Measurements from ENCODE around the gene CIDEC. TPM values are rescaled to one million over a fixed set of nuclear protein-coding genes. Genes with fewer than 3 reads are reported as not detected.
A peak's percentile ranks its signal among the peaks of the same experiment; 100 is the strongest.

Gene CIDEC
- total RNA-seq, 2 experiments from 2014 or later: not detected

DNA sequence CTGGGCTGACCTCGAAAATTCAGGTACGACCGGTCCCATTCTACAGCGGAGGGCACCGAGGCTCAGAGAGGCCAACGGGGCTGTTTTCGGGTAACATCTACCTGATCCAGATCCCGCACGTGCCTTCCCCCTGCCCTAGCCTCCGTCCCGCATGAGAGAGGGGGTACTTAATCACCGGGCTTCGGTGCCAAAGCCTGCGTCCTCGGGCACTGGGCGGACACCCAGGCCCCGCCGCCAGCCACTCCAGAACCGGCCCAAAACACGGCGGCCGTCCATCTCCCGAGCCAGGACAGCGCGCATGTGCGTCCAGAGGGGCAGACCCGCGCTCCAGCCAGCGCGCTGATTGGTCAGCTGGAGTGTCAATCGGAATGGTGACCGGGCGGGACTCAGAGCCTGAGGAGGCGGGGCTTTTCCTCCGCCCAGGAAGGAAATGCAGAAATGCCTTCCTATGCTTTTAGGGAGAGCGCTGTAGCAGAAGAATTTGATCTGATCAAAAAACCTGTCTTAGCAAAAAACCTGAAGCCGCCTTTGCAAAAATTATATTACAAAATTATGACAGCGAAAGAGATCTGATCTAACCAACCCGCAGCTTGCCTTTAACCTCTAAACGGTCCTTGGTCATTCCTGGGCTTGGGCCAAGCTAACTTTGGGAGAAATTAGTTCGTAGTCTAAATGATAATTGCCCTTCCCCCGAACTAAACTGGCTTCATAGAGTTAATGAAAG is 36.2 kb downstream of the CIDEC start, which contains the start of gene RPUSD3:
TSS of gene RPUSD3 (minus strand) at position 294 of the 724 bp plus-strand sequence. CDS start at position 276, 18 bp downstream.
- peak within 1 kb of the TSS; percentile 85 for H3K4me3 ChIP-seq (ENCODE audit: low read depth, low read length, poor library complexity, severe bottlenecking)
- ChIA-PET CTCF (ENCODE audit: unreplicated experiment) (interaction anchor here (1.6 kb wide), 1 partner anchor 35 kb away, joined by 3 read pairs; no protein-coding TSS in a partner anchor), POLR2A (interaction anchor here (0.8 kb wide), 2 partner anchors 10 to 88 kb away, joined by 3 to 4 read pairs; no protein-coding TSS in a partner anchor)
- H3K27ac ChIP-seq (ENCODE audit: low read depth, low read length, poor library complexity, severe bottlenecking): peak within 1 kb of the TSS; percentile 15
- peak; percentile 95 for DNase-seq (ENCODE audit: low spot score)
- H3K4me2 ChIP-seq (ENCODE audit: low read length): peak within 1 kb of the TSS; percentile 78
- H2AFZ ChIP-seq (ENCODE audit: low read length): peak within 1 kb of the TSS; percentile 99
- H3K9me2 ChIP-seq (ENCODE audit: insufficient read depth, low read length): no peaks in the 10 kb centered on the region
- BruUV-seq (replicated peaks): no TSS peak
- peaks cover 32% of the 10 kb centered on the region for H3K36me3 ChIP-seq (ENCODE audit: insufficient read depth, low read length)
- TF ChIP-seq EZH2phosphoT487 (IDR thresholded peaks at IDR 0.05; ENCODE audit: borderline replicate concordance, low read depth, low read length): no peak
- TF ChIP-seq, protein P1, sequence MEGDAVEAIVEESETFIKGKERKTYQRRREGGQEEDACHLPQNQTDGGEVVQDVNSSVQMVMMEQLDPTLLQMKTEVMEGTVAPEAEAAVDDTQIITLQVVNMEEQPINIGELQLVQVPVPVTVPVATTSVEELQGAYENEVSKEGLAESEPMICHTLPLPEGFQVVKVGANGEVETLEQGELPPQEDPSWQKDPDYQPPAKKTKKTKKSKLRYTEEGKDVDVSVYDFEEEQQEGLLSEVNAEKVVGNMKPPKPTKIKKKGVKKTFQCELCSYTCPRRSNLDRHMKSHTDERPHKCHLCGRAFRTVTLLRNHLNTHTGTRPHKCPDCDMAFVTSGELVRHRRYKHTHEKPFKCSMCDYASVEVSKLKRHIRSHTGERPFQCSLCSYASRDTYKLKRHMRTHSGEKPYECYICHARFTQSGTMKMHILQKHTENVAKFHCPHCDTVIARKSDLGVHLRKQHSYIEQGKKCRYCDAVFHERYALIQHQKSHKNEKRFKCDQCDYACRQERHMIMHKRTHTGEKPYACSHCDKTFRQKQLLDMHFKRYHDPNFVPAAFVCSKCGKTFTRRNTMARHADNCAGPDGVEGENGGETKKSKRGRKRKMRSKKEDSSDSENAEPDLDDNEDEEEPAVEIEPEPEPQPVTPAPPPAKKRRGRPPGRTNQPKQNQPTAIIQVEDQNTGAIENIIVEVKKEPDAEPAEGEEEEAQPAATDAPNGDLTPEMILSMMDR (conservative IDR thresholded peaks at IDR 0.05; ENCODE audit: low read length): no peak
- no peaks in the 10 kb centered on the region for H3K9me3 ChIP-seq (ENCODE audit: low read length)
- peaks cover 16% of the 10 kb centered on the region for H3K4me1 ChIP-seq (ENCODE audit: insufficient read depth, low read length, poor library complexity, severe bottlenecking)
- H4K20me1 ChIP-seq (ENCODE audit: insufficient read depth, low read length): no peaks in the 10 kb centered on the region
- no peaks in the 10 kb centered on the region; the same call in 1 of the 2 replicates for H3K79me2 ChIP-seq (ENCODE audit: insufficient read depth, low read depth, low read length)
- intact Hi-C loops (cut with micrococcal nuclease; ENCODE audit: unreplicated experiment): loop anchor here (5.0 kb wide), 2 partner anchors 88 to 478 kb away; partner anchors contain the start of genes CRELD1 and SEC13

DNA sequence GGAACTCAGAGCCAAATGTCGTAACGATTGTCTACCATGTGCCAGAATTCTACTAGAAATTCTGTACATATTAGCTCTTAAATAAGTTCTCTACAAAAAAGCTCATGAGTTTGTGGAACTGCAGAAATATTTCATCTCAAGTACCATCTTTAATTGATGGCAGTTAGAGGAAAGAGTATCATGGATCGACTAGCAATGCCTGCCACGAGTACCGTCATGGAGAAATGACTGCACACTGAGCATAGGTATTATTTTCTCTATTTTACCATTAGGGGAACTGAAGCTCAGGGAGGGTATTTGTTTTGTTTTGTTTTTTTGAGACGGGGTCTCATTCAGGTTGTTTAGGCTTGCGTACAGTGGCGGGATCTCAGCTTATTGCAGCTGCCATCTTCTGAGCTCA is 39.0 kb downstream of the CIDEC start:
- intact Hi-C loops (cut with micrococcal nuclease; ENCODE audit: unreplicated experiment): loop anchor here (5.0 kb wide), 2 partner anchors 91 to 481 kb away; partner anchors contain the start of genes CRELD1 and SEC13
- H3K36me3 ChIP-seq (ENCODE audit: insufficient read depth, low read length): peaks cover 53% of the 10 kb centered on the region
- POLR2A ChIA-PET: interaction anchor here (0.7 to 1.2 kb wide), 3 partner anchors 8 to 35 kb away, joined by 3 to 5 read pairs (median 3); no protein-coding TSS in a partner anchor

More for the DNA sequence above, 39.0 kb downstream of the CIDEC start:
- H3K79me2 ChIP-seq (ENCODE audit: insufficient read depth, low read depth, low read length): no peaks in the 10 kb centered on the region; the same call in 1 of the 2 replicates
- H4K20me1 ChIP-seq (ENCODE audit: insufficient read depth, low read length): no peaks in the 10 kb centered on the region
- CTCF ChIA-PET (ENCODE audit: unreplicated experiment): interaction anchor here (0.6 to 0.8 kb wide), 2 partner anchors 8 to 480 kb away, joined by 3 read pairs; no protein-coding TSS in a partner anchor
- H3K4me2 ChIP-seq (ENCODE audit: low read length): no peak overlapping the region
- no peaks in the 10 kb centered on the region for H3K9me3 ChIP-seq (ENCODE audit: low read length)
- no peak overlapping the region for H2AFZ ChIP-seq (ENCODE audit: low read length)
- H3K9me2 ChIP-seq (ENCODE audit: insufficient read depth, low read length): no peaks in the 10 kb centered on the region
- no peak for DNase-seq (ENCODE audit: low spot score)
- H3K27ac ChIP-seq (ENCODE audit: low read depth, low read length, poor library complexity, severe bottlenecking): no peak overlapping the region
- TF ChIP-seq EZH2phosphoT487 (IDR thresholded peaks at IDR 0.05; ENCODE audit: borderline replicate concordance, low read depth, low read length): no peak
- TF ChIP-seq, protein P1 (conservative IDR thresholded peaks at IDR 0.05; ENCODE audit: low read length): no peak
- H3K4me1 ChIP-seq (ENCODE audit: insufficient read depth, low read length, poor library complexity, severe bottlenecking): peaks cover 16% of the 10 kb centered on the region
- H3K4me3 ChIP-seq (ENCODE audit: low read depth, low read length, poor library complexity, severe bottlenecking): no peak overlapping the region
- no TSS peak for BruUV-seq (replicated peaks)

Data from OCI-LY7 (cell line).